SW480 (cell line): Measurements from ENCODE around the gene CHAT.

Experiments used
- DNase-seq: peaks from one replicate; pipeline ENCODE4 v3.0.0-alpha.2; 2016; ENCODE audit warnings: low spot score

Gene CHAT

GRCh38 chr10:49612513-49613164 lies 1.2 kb upstream of the CHAT start:
- no peak for DNase-seq

GRCh38 chr10:49613165-49613881 lies 514 bp upstream of the CHAT start:
- no peak for DNase-seq

- no peak for DNase-seq
Observed at GRCh38 chr10:49614242-49615198, 683 bp downstream of the CHAT start.

DNA sequence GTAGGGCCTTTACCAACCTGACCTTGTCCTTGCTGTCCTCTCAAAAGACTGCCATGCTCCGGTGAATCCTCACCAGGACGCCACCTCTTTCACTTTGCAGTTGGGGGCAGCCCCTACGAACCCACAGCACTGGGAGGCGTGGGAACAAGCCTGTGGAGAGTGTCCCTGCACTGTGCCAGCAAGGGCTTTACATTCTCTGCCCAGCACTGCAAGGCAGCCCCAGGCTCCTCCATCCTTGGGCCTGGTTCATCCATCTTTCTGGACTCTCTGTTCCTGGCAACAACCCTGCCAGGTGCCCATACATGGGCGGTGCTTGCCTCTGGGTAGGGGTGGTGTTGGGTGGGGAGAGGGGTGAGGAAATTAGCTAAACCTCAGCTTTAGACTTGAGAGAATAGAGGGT lies 1.4 kb downstream of the CHAT start:
- no peak for DNase-seq

DNA sequence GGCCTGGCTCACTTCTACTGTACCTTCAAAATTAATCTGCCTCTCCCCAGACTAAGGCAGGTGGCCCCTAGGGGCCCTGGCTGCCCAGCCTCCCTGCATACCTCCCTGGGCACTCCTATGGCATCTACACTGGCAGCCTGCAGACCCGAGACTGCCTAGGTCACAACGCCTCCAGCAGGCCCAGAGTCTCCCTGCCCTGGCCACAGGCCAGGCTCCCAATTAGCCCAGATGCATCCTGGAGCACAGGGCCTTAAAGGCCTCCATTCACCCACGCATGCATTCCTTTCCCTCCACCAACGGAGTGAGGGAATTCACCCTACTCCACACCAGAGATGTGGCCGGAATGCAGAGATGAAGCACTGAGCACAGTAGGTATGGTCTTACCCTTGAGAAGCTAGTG lies 1.9 kb downstream of the CHAT start:
- no peak for DNase-seq

- no peak for DNase-seq
Observed at GRCh38 chr10:49616421-49617101, 2.7 kb downstream of the CHAT start.

GRCh38 chr10:49617121-49618020 lies 3.5 kb downstream of the CHAT start:
- DNase-seq: no peak

GRCh38 chr10:49618821-49619220 lies 5.0 kb downstream of the CHAT start:
- DNase-seq: no peak

- DNase-seq: no peak
Observed at GRCh38 chr10:49619613-49620012, 5.8 kb downstream of the CHAT start.

GRCh38 chr10:49620286-49620810 lies 6.5 kb downstream of the CHAT start:
- no peak for DNase-seq

GRCh38 chr10:49620841-49621378 lies 7.1 kb downstream of the CHAT start:
- no peak for DNase-seq

DNA sequence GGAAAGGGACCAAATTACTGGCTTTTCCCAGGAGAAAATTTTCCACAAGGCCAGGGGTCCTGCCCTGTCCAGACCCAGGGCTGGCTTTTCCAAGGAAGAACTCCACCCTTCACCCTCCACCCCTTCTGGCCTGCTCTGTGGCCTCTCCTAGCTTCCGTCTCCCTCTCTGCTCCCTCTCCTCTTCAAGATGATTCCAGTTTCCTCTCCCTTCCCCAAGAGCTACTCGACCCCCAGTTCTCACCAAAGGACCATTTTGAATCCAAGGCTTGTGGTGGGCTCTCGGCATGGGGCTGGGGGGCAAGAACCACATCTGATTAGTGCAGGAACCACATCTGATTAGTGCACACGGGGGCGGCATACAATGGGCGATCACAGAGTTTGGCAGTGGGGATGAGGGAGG lies 7.7 kb downstream of the CHAT start:
- no peak for DNase-seq

- no peak for DNase-seq
Observed at GRCh38 chr10:49622426-49623425, 8.9 kb downstream of the CHAT start.

GRCh38 chr10:49624629-49625028 lies 10.8 kb downstream of the CHAT start:
- no peak for DNase-seq

GRCh38 chr10:49625411-49625810 lies 11.6 kb downstream of the CHAT start:
- no peak for DNase-seq

- DNase-seq: no peak
Observed at GRCh38 chr10:49627038-49627437, 13.2 kb downstream of the CHAT start.

- DNase-seq: no peak
Observed at GRCh38 chr10:49627644-49628247, 13.9 kb downstream of the CHAT start.

GRCh38 chr10:49628599-49628998 lies 14.8 kb downstream of the CHAT start:
- no peak for DNase-seq

DNA sequence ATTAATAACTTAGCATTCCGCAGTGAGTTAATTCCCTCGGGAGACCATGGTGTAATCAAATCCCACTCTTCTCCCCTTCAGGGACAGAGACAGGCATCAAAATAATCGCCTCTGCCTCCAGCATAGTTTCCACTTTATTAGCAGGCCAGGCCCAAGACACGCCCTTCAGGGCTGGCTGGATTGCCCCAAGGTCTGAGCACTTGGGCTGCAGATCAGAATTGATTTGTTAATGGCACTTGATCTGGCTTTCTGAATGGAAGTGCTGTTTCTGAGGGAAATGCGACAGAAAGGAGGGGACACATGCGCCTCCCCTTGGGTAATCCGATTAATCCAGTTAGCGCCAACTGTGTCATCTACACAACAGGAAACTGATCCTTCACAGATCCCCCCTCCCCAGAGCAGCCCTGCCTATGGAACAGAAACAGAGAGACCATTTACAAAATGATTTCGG lies 15.6 kb downstream of the CHAT start:
- DNase-seq: no peak
